ENCODE measurements around the gene RPL10A. TPM values are rescaled to one million over a fixed set of nuclear protein-coding genes. Genes with fewer than 3 reads are reported as not detected.
A peak's percentile ranks its signal among the peaks of the same experiment; 100 is the strongest.

The RPL10A gene
- total and polyA plus RNA-seq, 2 of the 13 experiments (the other 11 are each of a cell fraction or from before 2014, with no cell fraction given) = 1,854 to 2,726 TPM

DNA sequence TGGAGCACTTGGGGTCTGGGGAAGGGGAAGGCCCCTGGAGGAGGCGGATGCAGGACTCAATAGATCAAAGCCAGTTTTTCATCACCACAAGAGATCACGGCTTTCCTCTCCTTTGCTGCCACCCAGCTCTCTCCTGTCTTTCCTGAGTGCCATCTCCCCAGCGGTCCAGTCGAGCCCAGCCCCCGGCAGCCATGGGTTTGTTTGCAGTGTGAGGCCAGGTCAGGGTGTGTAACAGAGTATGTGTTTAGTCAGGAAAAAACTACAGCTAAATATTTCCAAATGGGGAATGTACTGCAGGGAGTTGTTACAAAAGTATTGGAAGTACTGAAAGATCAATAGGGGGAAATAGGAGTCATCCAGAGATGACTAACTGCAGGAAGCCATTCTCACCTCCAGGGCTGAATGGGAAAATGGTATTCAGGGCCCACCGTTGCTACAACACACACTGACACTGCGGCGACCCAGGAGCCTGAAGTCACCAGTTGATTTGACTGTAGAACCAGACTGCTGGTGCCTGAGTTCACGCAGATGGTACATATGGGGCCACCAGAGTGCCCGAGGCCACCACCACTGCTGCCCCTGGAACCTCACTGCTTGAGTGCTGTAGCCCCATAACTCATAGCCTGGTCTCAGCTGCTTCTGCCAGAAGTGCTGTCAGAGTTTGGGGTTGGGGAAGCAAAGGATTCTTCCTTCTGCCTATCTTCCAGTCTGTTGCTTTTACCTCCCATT lies 39.6 kb upstream of the RPL10A start (continued):
- TF ChIP-seq MIER2 (CRISPR knock-in tag; IDR thresholded peaks at IDR 0.05) = no peak
- TF ChIP-seq SMAD1 (CRISPR knock-in tag; IDR thresholded peaks at IDR 0.05; ENCODE audit: borderline replicate concordance, low read depth) = no peak
- TF ChIP-seq HNRNPUL1 (IDR thresholded peaks at IDR 0.05; ENCODE audit: low read depth, low read length) = no peak
- peak; percentile 84 for TF ChIP-seq RCOR2 (CRISPR knock-in tag; IDR thresholded peaks at IDR 0.05)
- TF ChIP-seq ZKSCAN5 (CRISPR knock-in tag; IDR thresholded peaks at IDR 0.05) = peak; percentile 97
- TF ChIP-seq ZFAT (CRISPR knock-in tag; conservative IDR thresholded peaks at IDR 0.05) = no peak
- no peak for TF ChIP-seq ZNF557 (CRISPR knock-in tag; IDR thresholded peaks at IDR 0.05)
- no peak for TF ChIP-seq SOX13 (IDR thresholded peaks at IDR 0.05)
- TF ChIP-seq SOX13 (CRISPR knock-in tag; conservative IDR thresholded peaks at IDR 0.05 in 1 of 2, IDR thresholded peaks at IDR 0.05 in 1 of 2) = peak in 1 of 2 experiments; percentile 68; a peak in 2 of 4 replicates
- TF ChIP-seq SMARCC2 (IDR thresholded peaks at IDR 0.05) = no peak
- TF ChIP-seq, protein P1, sequence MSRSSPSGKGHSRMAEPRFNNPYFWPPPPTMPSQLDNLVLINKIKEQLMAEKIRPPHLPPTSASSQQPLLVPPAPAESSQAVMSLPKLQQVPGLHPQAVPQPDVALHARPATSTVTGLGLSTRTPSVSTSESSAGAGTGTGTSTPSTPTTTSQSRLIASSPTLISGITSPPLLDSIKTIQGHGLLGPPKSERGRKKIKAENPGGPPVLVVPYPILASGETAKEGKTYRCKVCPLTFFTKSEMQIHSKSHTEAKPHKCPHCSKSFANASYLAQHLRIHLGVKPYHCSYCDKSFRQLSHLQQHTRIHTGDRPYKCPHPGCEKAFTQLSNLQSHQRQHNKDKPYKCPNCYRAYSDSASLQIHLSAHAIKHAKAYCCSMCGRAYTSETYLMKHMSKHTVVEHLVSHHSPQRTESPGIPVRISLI (CRISPR knock-in tag; IDR thresholded peaks at IDR 0.05; ENCODE audit: borderline replicate concordance) = peak; percentile 66; the same call in 1 of the 2 replicates
- TF ChIP-seq PAWR (CRISPR knock-in tag; IDR thresholded peaks at IDR 0.05; ENCODE audit: borderline replicate concordance) = 0 out of 2 replicates have a peak, but pooled peaks have one; percentile 33
- TF ChIP-seq NKX3-1 (CRISPR knock-in tag; IDR thresholded peaks at IDR 0.05) = no peak
- no peak for TF ChIP-seq ZNF546 (CRISPR knock-in tag; conservative IDR thresholded peaks at IDR 0.05)
- TF ChIP-seq SAP130 (CRISPR knock-in tag; IDR thresholded peaks at IDR 0.05; ENCODE audit: low read depth) = peak; percentile 60; the same call in 1 of the 2 replicates
- peak; percentile 68; the same call in 1 of the 2 replicates for TF ChIP-seq HMG20A (CRISPR knock-in tag; IDR thresholded peaks at IDR 0.05; ENCODE audit: borderline replicate concordance)
- TF ChIP-seq ZNF530 (CRISPR knock-in tag; IDR thresholded peaks at IDR 0.05; ENCODE audit: low read depth) = no peak
- TF ChIP-seq HHEX (CRISPR knock-in tag; IDR thresholded peaks at IDR 0.05) = peak; percentile 76; the same call in 1 of the 2 replicates
- no peak for TF ChIP-seq ZFY (CRISPR knock-in tag; IDR thresholded peaks at IDR 0.05)
- no peak; the same call in 1 of the 2 replicates for TF ChIP-seq FOXA1 (IDR thresholded peaks at IDR 0.05)
- TF ChIP-seq FOXA1 (CRISPR knock-in tag; IDR thresholded peaks at IDR 0.05) = peak; percentile 67
- TF ChIP-seq ZMAT3 (CRISPR knock-in tag; conservative IDR thresholded peaks at IDR 0.05) = no peak
- TF ChIP-seq KDM6A (CRISPR knock-in tag; IDR thresholded peaks at IDR 0.05; ENCODE audit: low read depth) = peak; percentile 72; the same call in 1 of the 2 replicates
- TF ChIP-seq ZNF619 (CRISPR knock-in tag; IDR thresholded peaks at IDR 0.05) = 0 out of 2 replicates have a peak, but pooled peaks have one; percentile 52
- no peak for TF ChIP-seq ZNF570 (CRISPR knock-in tag; IDR thresholded peaks at IDR 0.05; ENCODE audit: borderline replicate concordance)
- no peak for TF ChIP-seq IRX3 (CRISPR knock-in tag; IDR thresholded peaks at IDR 0.05; ENCODE audit: borderline replicate concordance, low read depth)
- TF ChIP-seq SMAD9 (CRISPR knock-in tag; IDR thresholded peaks at IDR 0.05) = no peak
- TF ChIP-seq TBL1XR1 (IDR thresholded peaks at IDR 0.05; ENCODE audit: borderline replicate concordance, low read length, partially characterized antibody) = no peak
- TF ChIP-seq FOXP1 (IDR thresholded peaks at IDR 0.05) = no peak
- peak; percentile 85 for TF ChIP-seq FOXP1 (CRISPR knock-in tag; IDR thresholded peaks at IDR 0.05)
- TF ChIP-seq ZNF777 (CRISPR knock-in tag; IDR thresholded peaks at IDR 0.05) = no peak
- TF ChIP-seq NR2C2 (CRISPR knock-in tag; IDR thresholded peaks at IDR 0.05; ENCODE audit: borderline replicate concordance) = no peak; the same call in 1 of the 2 replicates
- no peak for TF ChIP-seq IKZF4 (CRISPR knock-in tag; IDR thresholded peaks at IDR 0.05; ENCODE audit: borderline replicate concordance, low read depth, not compliant biosample characterization)
- TF ChIP-seq SKI (IDR thresholded peaks at IDR 0.05; ENCODE audit: partially characterized antibody) = peak; percentile 82
